Measurements from ENCODE around the gene BMP8A. TPM values are rescaled to one million over a fixed set of nuclear protein-coding genes. Genes with fewer than 3 reads are reported as not detected.

Gene BMP8A
- polyA plus RNA-seq, 1 donor from 2014 or later = not detected

DNA sequence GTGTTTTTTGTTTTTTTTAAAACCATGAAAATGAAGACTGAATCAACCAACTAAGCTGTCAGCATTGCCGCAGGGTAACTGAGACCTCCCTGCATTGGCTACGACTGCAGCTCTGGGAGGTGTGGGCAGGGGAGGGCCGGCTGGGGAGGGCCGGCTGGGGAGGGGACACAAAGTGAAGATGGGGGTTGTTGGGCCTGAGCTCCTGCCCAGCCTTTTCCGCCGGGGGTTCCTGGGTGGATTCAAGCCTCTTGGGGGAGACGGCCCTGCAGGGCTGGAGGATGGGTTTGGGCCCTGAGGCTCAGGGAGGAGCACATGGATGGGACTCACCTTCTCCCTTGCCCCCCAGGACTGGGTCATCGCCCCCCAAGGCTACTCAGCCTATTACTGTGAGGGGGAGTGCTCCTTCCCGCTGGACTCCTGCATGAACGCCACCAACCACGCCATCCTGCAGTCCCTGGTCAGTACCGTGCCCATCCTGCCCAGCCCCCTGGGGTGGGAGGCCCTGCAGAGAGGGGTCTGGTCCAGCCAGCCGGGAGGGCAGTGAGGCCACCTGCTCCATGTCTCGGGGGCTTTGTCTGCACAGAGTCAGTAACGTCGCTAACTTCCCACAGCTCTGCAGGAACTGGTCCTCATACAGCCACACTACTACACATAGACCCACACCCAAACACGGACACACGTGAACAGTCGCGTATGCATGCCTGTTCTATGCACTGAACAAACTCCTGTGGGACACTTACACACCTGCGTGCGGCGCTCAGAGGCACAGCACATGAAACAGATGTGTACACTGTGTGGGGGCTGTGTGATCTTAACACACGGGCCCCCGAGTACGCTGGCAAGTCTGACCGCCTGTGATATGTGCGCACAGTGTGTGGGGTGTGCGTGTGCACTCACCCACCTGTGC is 31.5 kb downstream of the BMP8A start:
- Histone ChIP-seq H3K36me3 (ENCODE audit: insufficient read depth, low read length) (no peaks in the 10 kb centered on the region), H3K4me2 (ENCODE audit: low read length) (no peak overlapping the region), H3K9me3 (ENCODE audit: low read length) (no peaks in the 10 kb centered on the region), H3K27me3 (ENCODE audit: insufficient read depth, low read depth, low read length) (no peaks in the 10 kb centered on the region), H3F3A (ENCODE audit: insufficient read depth, low read length, poor library complexity, severe bottlenecking) (no peaks in the 10 kb centered on the region), H3K9me2 (ENCODE audit: insufficient read depth, low read length) (no peaks in the 10 kb centered on the region), H3K27ac (ENCODE audit: low read length) (no peak overlapping the region), H3K79me2 (replicated peaks; ENCODE audit: insufficient read depth, low read length) (no peaks in the 10 kb centered on the region), H3K9ac (ENCODE audit: low read length) (no peak overlapping the region), H3K4me3 (ENCODE audit: low read length) (no peak overlapping the region), H2AFZ (ENCODE audit: low read depth, low read length) (no peak overlapping the region), H4K20me1 (ENCODE audit: insufficient read depth) (no peaks in the 10 kb centered on the region)
- TF ChIP-seq RAD21 (conservative IDR thresholded peaks at IDR 0.05) = no peak
- no peak for TF ChIP-seq SMC3 (conservative IDR thresholded peaks at IDR 0.05; ENCODE audit: poor library complexity)
- no peak for TF ChIP-seq EP300 (conservative IDR thresholded peaks at IDR 0.05; ENCODE audit: poor library complexity, severe bottlenecking)
- TF ChIP-seq REST (IDR thresholded peaks at IDR 0.05; ENCODE audit: borderline replicate concordance) = no peak
- TF ChIP-seq POLR2AphosphoS5 (IDR thresholded peaks at IDR 0.05) = no peak
- TF ChIP-seq MXI1 (conservative IDR thresholded peaks at IDR 0.05; ENCODE audit: poor library complexity, severe bottlenecking) = no peak
- TF ChIP-seq TAF1 (IDR thresholded peaks at IDR 0.05; ENCODE audit: low read depth) = no peak
- TF ChIP-seq, protein P1, sequence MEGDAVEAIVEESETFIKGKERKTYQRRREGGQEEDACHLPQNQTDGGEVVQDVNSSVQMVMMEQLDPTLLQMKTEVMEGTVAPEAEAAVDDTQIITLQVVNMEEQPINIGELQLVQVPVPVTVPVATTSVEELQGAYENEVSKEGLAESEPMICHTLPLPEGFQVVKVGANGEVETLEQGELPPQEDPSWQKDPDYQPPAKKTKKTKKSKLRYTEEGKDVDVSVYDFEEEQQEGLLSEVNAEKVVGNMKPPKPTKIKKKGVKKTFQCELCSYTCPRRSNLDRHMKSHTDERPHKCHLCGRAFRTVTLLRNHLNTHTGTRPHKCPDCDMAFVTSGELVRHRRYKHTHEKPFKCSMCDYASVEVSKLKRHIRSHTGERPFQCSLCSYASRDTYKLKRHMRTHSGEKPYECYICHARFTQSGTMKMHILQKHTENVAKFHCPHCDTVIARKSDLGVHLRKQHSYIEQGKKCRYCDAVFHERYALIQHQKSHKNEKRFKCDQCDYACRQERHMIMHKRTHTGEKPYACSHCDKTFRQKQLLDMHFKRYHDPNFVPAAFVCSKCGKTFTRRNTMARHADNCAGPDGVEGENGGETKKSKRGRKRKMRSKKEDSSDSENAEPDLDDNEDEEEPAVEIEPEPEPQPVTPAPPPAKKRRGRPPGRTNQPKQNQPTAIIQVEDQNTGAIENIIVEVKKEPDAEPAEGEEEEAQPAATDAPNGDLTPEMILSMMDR (IDR thresholded peaks at IDR 0.05; ENCODE audit: poor library complexity, severe bottlenecking) = no peak
- TF ChIP-seq EZH2 (IDR thresholded peaks at IDR 0.05; ENCODE audit: borderline replicate concordance, insufficient read depth, low read length, poor library complexity, severe bottlenecking) = no peak

- H3F3A ChIP-seq (ENCODE audit: insufficient read depth, low read length, poor library complexity, severe bottlenecking) = no peaks in the 10 kb centered on the region
- no peak overlapping the region for H3K9ac ChIP-seq (ENCODE audit: low read length)
- no peaks in the 10 kb centered on the region for H3K9me3 ChIP-seq (ENCODE audit: low read length)
- H4K20me1 ChIP-seq (ENCODE audit: insufficient read depth) = no peaks in the 10 kb centered on the region
- H3K9me2 ChIP-seq (ENCODE audit: insufficient read depth, low read length) = no peaks in the 10 kb centered on the region
- no peak overlapping the region for H2AFZ ChIP-seq (ENCODE audit: low read depth, low read length)
- H3K4me2 ChIP-seq (ENCODE audit: low read length) = no peak overlapping the region
- H3K27ac ChIP-seq (ENCODE audit: low read length) = no peak overlapping the region
- no peak overlapping the region for H3K4me3 ChIP-seq (ENCODE audit: low read length)
- no peaks in the 10 kb centered on the region for H3K27me3 ChIP-seq (ENCODE audit: insufficient read depth, low read depth, low read length)
- no peaks in the 10 kb centered on the region for H3K36me3 ChIP-seq (ENCODE audit: insufficient read depth, low read length)
- TF ChIP-seq EP300 (conservative IDR thresholded peaks at IDR 0.05; ENCODE audit: poor library complexity, severe bottlenecking) (no peak), SMC3 (conservative IDR thresholded peaks at IDR 0.05; ENCODE audit: poor library complexity) (no peak), MXI1 (conservative IDR thresholded peaks at IDR 0.05; ENCODE audit: poor library complexity, severe bottlenecking) (no peak), RAD21 (conservative IDR thresholded peaks at IDR 0.05) (no peak)
- no peaks in the 10 kb centered on the region for H3K79me2 ChIP-seq (replicated peaks; ENCODE audit: insufficient read depth, low read length)
Measured at GRCh38 chr1:39524171-39524570, 32.7 kb downstream of the BMP8A start.

All from neural cell (in vitro differentiated cells).